Endothelial cell of umbilical vein (primary cell): ENCODE results near the gene DGLUCY. TPM values are rescaled to one million over a fixed set of nuclear protein-coding genes. Genes with fewer than 3 reads are reported as not detected.

Experiments used
- BruUV-seq: library from RNA; stranded (reverse); fragments of 400-500 nt; replicated peaks from 2 replicates; lab custom pipeline; 2021; lab: Mats Ljungman, UMichigan
- CTCF ChIA-PET: fragments of 300-600, 350-600 bp; sonication (Branson Sonifier 250); formaldehyde crosslinking; loops from one replicate; lab custom pipeline; 2021; ENCODE audit warnings: antibody characterized with exemption, inconsistent platforms; lab: Charles Lee
- POLR2A ChIA-PET: fragments of 300-600, 350-600 bp; sonication (Branson Sonifier 250); formaldehyde crosslinking; loops from one replicate; lab custom pipeline; 2021; ENCODE audit warnings: antibody characterized with exemption, inconsistent platforms; lab: Charles Lee
- DNase-seq: peaks from one replicate; pipeline ENCODE4 v3.0.0-alpha.2; 2011; ENCODE audit warnings: low read depth, low spot score
- FAIRE-seq: peaks from 2 replicates; lab custom pipeline; 2011; peaks lifted over from hg19 to GRCh38; lab: Jason Lieb, UNC
- H2AFZ ChIP-seq: 2 replicates; pipeline ENCODE4 v1.6.0; 2012; ENCODE audit warnings: low read depth, low read length, control low read depth, inconsistent platforms
- H3K27ac ChIP-seq: 2 replicates; pipeline ENCODE4 v1.5.1; 2011; ENCODE audit warnings: low read depth, mild to moderate bottlenecking, control low read depth, low read length, moderate library complexity; ENCODE audit not compliant: insufficient read depth
- H3K27me3 ChIP-seq, 2 experiments: 2 replicates each; pipeline versions ENCODE4 v1.6.0 to v1.6.1; 2011; ENCODE audit warnings: low read length in 2 of 2, mixed read lengths in 1 of 2; ENCODE audit not compliant: control insufficient read depth in 2 of 2, insufficient read depth in 2 of 2
- H3K36me3 ChIP-seq, 2 experiments: 2 replicates in 1 of 2; 3 replicates in 1 of 2; pipeline ENCODE4 v1.5.1; 2011; ENCODE audit warnings: low read length in 2 of 2, mild to moderate bottlenecking in 1 of 2, moderate library complexity in 1 of 2; ENCODE audit not compliant: control insufficient read depth in 2 of 2, insufficient read depth in 2 of 2; ENCODE audit errors: extremely low read depth in 1 of 2
- H3K4me1 ChIP-seq: 3 replicates; pipeline ENCODE4 v1.5.1; 2011; ENCODE audit warnings: mild to moderate bottlenecking, low read length; ENCODE audit not compliant: control insufficient read depth, insufficient read depth; ENCODE audit errors: extremely low read depth
- H3K4me2 ChIP-seq: 2 replicates; pipeline ENCODE4 v1.6.1; 2011; ENCODE audit warnings: low read length, control low read depth, mixed read lengths; ENCODE audit not compliant: insufficient read depth
- H3K4me3 ChIP-seq, 3 experiments: fragments of 200-600 bp in 1 of 3; sonication (generic), shearing (Covaris generic) in 1 of 3; replicated peaks in 1 of 3; 2 replicates each; pipeline ENCODE4 v1.5.1; 2011 to 2016; ENCODE audit warnings: control low read depth in 3 of 3, low read length in 3 of 3, mild to moderate bottlenecking in 2 of 3, inconsistent platforms in 1 of 3, low read depth in 1 of 3, moderate library complexity in 1 of 3; ENCODE audit not compliant: insufficient read depth in 1 of 3
- H3K79me2 ChIP-seq: 2 replicates; pipeline ENCODE4 v1.6.0; 2012; ENCODE audit warnings: low read length, inconsistent platforms; ENCODE audit not compliant: control insufficient read depth, insufficient read depth
- H3K9ac ChIP-seq: replicated peaks from 2 replicates; pipeline ENCODE3; 2011; ENCODE audit warnings: low read length, control low read depth; ENCODE audit not compliant: insufficient read depth; ENCODE audit errors: extremely low read depth
- H3K9me1 ChIP-seq: replicated peaks from 3 replicates; pipeline ENCODE4 v1.6.0; 2011; ENCODE audit warnings: mild to moderate bottlenecking, low read length; ENCODE audit not compliant: control insufficient read depth, insufficient read depth; ENCODE audit errors: extremely low read depth
- H3K9me3 ChIP-seq: replicated peaks from 2 replicates; pipeline ENCODE4 v1.5.1; 2012; ENCODE audit warnings: low read length, inconsistent platforms; ENCODE audit not compliant: control insufficient read depth, insufficient read depth
- H4K20me1 ChIP-seq: replicated peaks from 2 replicates; pipeline ENCODE3; 2011; ENCODE audit warnings: mild to moderate bottlenecking, low read length; ENCODE audit not compliant: control insufficient read depth, insufficient read depth; ENCODE audit errors: extremely low read depth
- CTCF ChIP-seq, 2 donors: IDR thresholded peaks; 1 replicate in 1 of 2; 2 replicates in 1 of 2; pipeline ENCODE4 v1.5.1; 2011; ENCODE audit warnings: low read length in 2 of 2, mild to moderate bottlenecking in 2 of 2, moderate library complexity in 2 of 2, control low read depth in 1 of 2, inconsistent platforms in 1 of 2, low read depth in 1 of 2; ENCODE audit not compliant: insufficient read depth in 1 of 2; ENCODE audit errors: extremely low read depth in 1 of 2
- EZH2 ChIP-seq: IDR thresholded peaks from 2 replicates; pipeline ENCODE4 v1.6.1; 2012; ENCODE audit warnings: borderline replicate concordance, low read depth, mild to moderate bottlenecking, moderate library complexity, low read length, inconsistent platforms; ENCODE audit not compliant: severe bottlenecking
- FOS ChIP-seq: IDR thresholded peaks from 2 replicates; pipeline ENCODE4 v1.6.1; 2011; ENCODE audit warnings: mild to moderate bottlenecking, low read length, moderate library complexity, borderline replicate concordance; ENCODE audit not compliant: insufficient read depth
- GATA2 ChIP-seq: IDR thresholded peaks from 2 replicates; pipeline ENCODE4 v1.7.0; 2011; ENCODE audit warnings: low read depth, mild to moderate bottlenecking, moderate library complexity, mixed read lengths, low read length; ENCODE audit not compliant: insufficient read length, insufficient read depth
- JUN ChIP-seq: IDR thresholded peaks from 2 replicates; pipeline ENCODE4 v1.6.1; 2011; ENCODE audit warnings: borderline replicate concordance, low read depth; ENCODE audit not compliant: insufficient read length, insufficient read depth
- MAX ChIP-seq: IDR thresholded peaks from 2 replicates; pipeline ENCODE4 v1.6.1; 2011; ENCODE audit not compliant: insufficient read depth, insufficient read length
- MYC ChIP-seq: IDR thresholded peaks from one replicate; pipeline ENCODE4 v1.6.1; 2011; ENCODE audit warnings: mild to moderate bottlenecking, low read depth, low read length
- POLR2A ChIP-seq: IDR thresholded peaks from 2 replicates; pipeline ENCODE4 v1.6.1; 2012; ENCODE audit warnings: low read depth, mild to moderate bottlenecking, control low read depth, low read length
- POLR2AphosphoS5 ChIP-seq: IDR thresholded peaks from 2 replicates; pipeline ENCODE4 v1.6.1; 2012; ENCODE audit warnings: low read depth, mild to moderate bottlenecking, control low read depth, low read length, moderate library complexity; ENCODE audit not compliant: insufficient read depth
- dilution Hi-C: fragments of 300-500 bp; cut with MboI; formaldehyde crosslinking; loops from one replicate; pipeline ENCODE4 v1.15.0; 2019; ENCODE audit warnings: low sequenced_read_pairs; ENCODE audit not compliant: extremely low pct_ligation_motif_present
- intact Hi-C: fragments of 100-400 bp; cut with micrococcal nuclease; formaldehyde crosslinking; loops from one replicate; pipeline ENCODE4 v1.10.0; 2022
- polyA plus RNA-seq, 4 experiments: library from polyadenylated mRNA; depleted of rRNA in 3 of 4; stranded (reverse) in 3 of 4; unstranded in 1 of 4; fragments of >200 nt; gene quantifications; 2 replicates each; pipeline versions ENCODE4 v1.2.1 to v1.2.3, GENCODE V29; 2011 to 2012; ENCODE audit warnings: missing spikeins in 1 of 4
- total RNA-seq: library from RNA; stranded (reverse); gene quantifications from 2 replicates; pipeline ENCODE4 v1.2.3, GENCODE V29; 2021

DGLUCY gene
- total and polyA plus RNA-seq, 2 donors (not counting 3 experiments of a cell fraction or from before 2014, with no cell fraction given) = 40.9 to 65.6 TPM

- no peaks in the 10 kb centered on the region for H3K36me3 ChIP-seq
Observed at GRCh38 chr14:91067186-91067585, 46.7 kb upstream of the DGLUCY start.

More at GRCh38 chr14:91067186-91067585, 46.7 kb upstream of the DGLUCY start:
- no peak overlapping the region for H3K4me3 ChIP-seq
- H4K20me1 ChIP-seq = no peaks in the 10 kb centered on the region
- no peaks in the 10 kb centered on the region for H3K4me1 ChIP-seq
- CTCF ChIA-PET = interaction anchor here (1.1 kb wide), 1 partner anchor 106 kb away, joined by 4 read pairs; no protein-coding TSS in a partner anchor
- H3K9ac ChIP-seq = no peak overlapping the region
- POLR2A ChIA-PET = interaction anchor here (0.7 kb wide), 1 partner anchor 9 kb away, joined by 3 read pairs; no protein-coding TSS in a partner anchor
- no peaks in the 10 kb centered on the region for H3K9me1 ChIP-seq
- no peaks in the 10 kb centered on the region for H3K27me3 ChIP-seq
- no peaks in the 10 kb centered on the region for H3K79me2 ChIP-seq
- H3K4me2 ChIP-seq = no peak overlapping the region
- no TSS peak for BruUV-seq
- TF ChIP-seq POLR2AphosphoS5 (no peak), POLR2A (no peak), JUN (no peak), FOS (no peak), CTCF (IDR thresholded peaks at IDR 0.05; ENCODE audit: extremely low read depth in 1 of 2, insufficient read depth in 1 of 2, low read depth in 1 of 2, low read length in 2 of 2) (no peak), MYC (no peak), MAX (no peak), GATA2 (no peak), EZH2 (no peak)
- FAIRE-seq (no peak), DNase-seq (no peak)
- H2AFZ ChIP-seq = no peak overlapping the region
- intact Hi-C loops (loop anchor here (10.0 kb wide), 1 partner anchor 348 kb away; the partner anchor contains the start of gene CCDC88C), dilution Hi-C loops (no loop called here)
- no peak overlapping the region for H3K27ac ChIP-seq
- H3K9me3 ChIP-seq = no peaks in the 10 kb centered on the region
